ENCODE measurements around the gene IFNA13. TPM values are rescaled to one million over a fixed set of nuclear protein-coding genes. Genes with fewer than 3 reads are reported as not detected.

IFNA13 gene
- total RNA-seq, 4 donors from 2014 or later: not detected

- Histone ChIP-seq H3K4me1 (no peaks in the 10 kb centered on the region), H3K27me3 (peaks cover 6% of the 10 kb centered on the region), H3K36me3 (no peaks in the 10 kb centered on the region), H3K9me3 (no peaks in the 10 kb centered on the region), H3K27ac (no peak overlapping the region), H3K4me3 (no peak overlapping the region)
- TF ChIP-seq CTCF (IDR thresholded peaks at IDR 0.05) (no peak), EP300 (IDR thresholded peaks at IDR 0.05) (no peak), POLR2A (IDR thresholded peaks at IDR 0.05) (no peak), POLR2AphosphoS5 (IDR thresholded peaks at IDR 0.05) (no peak)
- ATAC-seq: no peak
These were observed 44.2 kb upstream of the IFNA13 start for GRCh38 chr9:21412107-21412506.

- Histone ChIP-seq H3K36me3 (no peaks in the 10 kb centered on the region), H3K9me3 (no peaks in the 10 kb centered on the region), H3K27me3 (peaks cover 6% of the 10 kb centered on the region), H3K4me1 (no peaks in the 10 kb centered on the region), H3K27ac (no peak within 1 kb of the TSS), H3K4me3 (no peak within 1 kb of the TSS)
- ATAC-seq: no peak
- 88% methylated on average over 1 of the region's 1 CpG for WGBS, 2 donors (ENCODE audit: low coverage in 1 of 2)
- TF ChIP-seq POLR2A (IDR thresholded peaks at IDR 0.05): no peak
- no peak for TF ChIP-seq CTCF (IDR thresholded peaks at IDR 0.05)
- TF ChIP-seq POLR2AphosphoS5 (IDR thresholded peaks at IDR 0.05): no peak
- TF ChIP-seq EP300 (IDR thresholded peaks at IDR 0.05): no peak
These were observed 41.0 kb upstream of the IFNA13 start, which contains the start of gene IFNA8 for GRCh38 chr9:21408817-21409216. Gene IFNA8 (plus strand): TSS chr9:21409117. CDS start chr9:21409177, 60 bp downstream.

- Histone ChIP-seq H3K27ac (no peak overlapping the region), H3K36me3 (no peaks in the 10 kb centered on the region), H3K4me1 (peaks cover 0 to 11% (median 6%) of the 10 kb centered on the region in 3 donors), H3K4me3 (no peak overlapping the region), H3K27me3 (peaks cover 40% of the 10 kb centered on the region), H3K9me3 (no peaks in the 10 kb centered on the region)
- ATAC-seq: no peak
- WGBS, 2 donors (ENCODE audit: low coverage in 1 of 2): 63 to 73% methylated on average over 1 to 3 of the region's 3 CpGs
- no peak for TF ChIP-seq EP300 (IDR thresholded peaks at IDR 0.05)
- no peak for TF ChIP-seq POLR2A (IDR thresholded peaks at IDR 0.05)
- TF ChIP-seq CTCF (IDR thresholded peaks at IDR 0.05): no peak
- TF ChIP-seq POLR2AphosphoS5 (IDR thresholded peaks at IDR 0.05): no peak
These were observed 36.3 kb upstream of the IFNA13 start for GRCh38 chr9:21404146-21404545.

GRCh38 chr9:21402386-21403251 is 34.8 kb upstream of the IFNA13 start:
- TF ChIP-seq CTCF (IDR thresholded peaks at IDR 0.05) (no peak), EP300 (IDR thresholded peaks at IDR 0.05) (no peak), POLR2AphosphoS5 (IDR thresholded peaks at IDR 0.05) (no peak), POLR2A (IDR thresholded peaks at IDR 0.05) (no peak)
- Histone ChIP-seq H3K36me3 (no peaks in the 10 kb centered on the region), H3K9me3 (no peaks in the 10 kb centered on the region), H3K27me3 (peaks cover 45% of the 10 kb centered on the region), H3K4me1 (peaks cover 0 to 11% (median 6%) of the 10 kb centered on the region in 3 donors), H3K4me3 (peak overlapping the region in 1 of 2 donors; percentile 39), H3K27ac (no peak overlapping the region)
- peak; percentile 47 for ATAC-seq
- 0% methylated on average over 14 of the region's 53 CpGs; no CpG with 5 or more reads in 1 of the 2 donors for WGBS, 2 donors (ENCODE audit: low coverage in 1 of 2)

GRCh38 chr9:21399956-21400355 is 32.1 kb upstream of the IFNA13 start:
- no peak overlapping the region for H3K27ac ChIP-seq
- no peaks in the 10 kb centered on the region for H3K9me3 ChIP-seq
- no peak overlapping the region for H3K4me3 ChIP-seq
- TF ChIP-seq POLR2AphosphoS5 (IDR thresholded peaks at IDR 0.05) (no peak), EP300 (IDR thresholded peaks at IDR 0.05) (no peak), CTCF (IDR thresholded peaks at IDR 0.05) (no peak), POLR2A (IDR thresholded peaks at IDR 0.05) (no peak)
- peaks cover 66% of the 10 kb centered on the region for H3K27me3 ChIP-seq
- no peaks in the 10 kb centered on the region for H3K36me3 ChIP-seq
- ATAC-seq: no peak
- WGBS, 2 donors (ENCODE audit: low coverage in 1 of 2): 32 to 45% methylated on average over 2 to 3 of the region's 3 CpGs
- H3K4me1 ChIP-seq: peaks cover 0 to 20% (median 6%) of the 10 kb centered on the region in 3 donors

All from gastroesophageal sphincter (tissue), 4 donors.